GM12878 (cell line): ENCODE results near the gene ADGRG2. TPM values are rescaled to one million over a fixed set of nuclear protein-coding genes. Genes with fewer than 3 reads are reported as not detected.
A peak's percentile ranks its signal among the peaks of the same experiment; 100 is the strongest.

Source experiments
- ATAC-seq: fragments of 200-7000 bp; cut with Tn5 transposase; 3 replicates; pipeline ENCODE4 v1.9.1; 2020; ENCODE audit warnings: mild to moderate bottlenecking, moderate library complexity
- BruUV-seq: library from RNA; stranded (reverse); fragments of 400-500 nt; replicated peaks from 2 replicates; lab custom pipeline; 2021; lab: Mats Ljungman, UMichigan
- CTCF ChIA-PET: fragments of 300-600 bp; sonication (Branson Sonifier 250); formaldehyde crosslinking; extraction: SDS; loops from one replicate; lab custom pipeline; 2021; ENCODE audit warnings: inconsistent platforms; lab: Yijun Ruan, JAX
- POLR2A ChIA-PET: fragments of 350-600 bp; formaldehyde crosslinking; extraction: SDS; loops from one replicate; lab custom pipeline; 2021; ENCODE audit warnings: inconsistent platforms; lab: Charles Lee
- RAD21 ChIA-PET: fragments of 300-600 bp; sonication (Branson Sonifier 250); formaldehyde crosslinking; loops from one replicate; lab custom pipeline; 2023; ENCODE audit warnings: antibody characterized with exemption; ENCODE audit not compliant: unreplicated experiment; lab: Charles Lee
- SMC1A ChIA-PET: fragments of 300-600 bp; sonication (Branson Sonifier 250); formaldehyde crosslinking; loops from one replicate; lab custom pipeline; 2023; ENCODE audit not compliant: unreplicated experiment, uncharacterized antibody; lab: Charles Lee
- DNase-seq: peaks from one replicate; pipeline ENCODE4 v3.0.0-alpha.2; 2011; ENCODE audit warnings: low read depth, low spot score
- FAIRE-seq: peaks from 3 replicates; lab custom pipeline; 2011; peaks lifted over from hg19 to GRCh38; lab: Jason Lieb, UNC
- H2AFZ ChIP-seq: 2 replicates; pipeline ENCODE4 v1.6.0; 2011; ENCODE audit warnings: low read depth, low read length, control low read depth; ENCODE audit not compliant: control insufficient read depth
- H3K27ac ChIP-seq: 2 replicates; pipeline ENCODE4 v1.5.1; 2011; ENCODE audit warnings: control low read depth; ENCODE audit not compliant: control insufficient read depth, insufficient read depth
- H3K27me3 ChIP-seq, 2 experiments: replicated peaks in 1 of 2; 2 replicates each; pipeline versions ENCODE4 v1.6.0 to v1.6.1; 2011; ENCODE audit warnings: low read length in 1 of 2; ENCODE audit not compliant: control insufficient read depth in 2 of 2, insufficient read depth in 2 of 2
- H3K36me3 ChIP-seq, 2 experiments: 2 replicates each; pipeline ENCODE4 v1.5.1; 2011; ENCODE audit warnings: low read length in 1 of 2; ENCODE audit not compliant: control insufficient read depth in 2 of 2, insufficient read depth in 2 of 2
- H3K4me1 ChIP-seq: 2 replicates; pipeline ENCODE4 v1.6.1; 2011; ENCODE audit warnings: mild to moderate bottlenecking, low read length, moderate library complexity, mixed read lengths; ENCODE audit not compliant: control insufficient read depth, insufficient read depth
- H3K4me2 ChIP-seq: 2 replicates; pipeline ENCODE4 v1.6.0; 2011; ENCODE audit warnings: control low read depth; ENCODE audit not compliant: control insufficient read depth, insufficient read depth
- H3K4me3 ChIP-seq: fragments of 200-600 bp; sonication (generic); 2 replicates; pipeline ENCODE4 v1.5.1; 2016
- H3K79me2 ChIP-seq: 2 replicates; pipeline ENCODE4 v1.6.0; 2011; ENCODE audit warnings: low read length; ENCODE audit not compliant: control insufficient read depth, insufficient read depth
- H3K9ac ChIP-seq: 2 replicates; pipeline ENCODE4 v1.8.0; 2011; ENCODE audit warnings: low read length, control low read depth, mixed read lengths; ENCODE audit not compliant: control insufficient read depth, insufficient read depth
- H3K9me3 ChIP-seq: replicated peaks from 3 replicates; pipeline ENCODE4 v1.5.1; 2011; ENCODE audit warnings: mild to moderate bottlenecking, low read length; ENCODE audit not compliant: control insufficient read depth, insufficient read depth
- H4K20me1 ChIP-seq: 2 replicates; pipeline ENCODE4 v1.6.0; 2011; ENCODE audit not compliant: control insufficient read depth, insufficient read depth
- FOXK2 ChIP-seq: fragments of 450-650 bp; IDR thresholded peaks from 2 replicates; pipeline ENCODE4 v1.6.1; 2017; ENCODE audit warnings: mild to moderate bottlenecking, moderate library complexity
- GATAD2B ChIP-seq: fragments of 450-650 bp; conservative IDR thresholded peaks from 2 replicates; pipeline ENCODE4 v1.6.1; 2017; ENCODE audit warnings: low read depth, mild to moderate bottlenecking, moderate library complexity
- HDAC6 ChIP-seq: fragments of 200-600 bp; sonication (generic); IDR thresholded peaks from one replicate; pipeline ENCODE4 v1.8.0; 2017; ENCODE audit warnings: antibody characterized with exemption; ENCODE audit not compliant: unreplicated experiment
- JUNB ChIP-seq: IDR thresholded peaks from 2 replicates; pipeline ENCODE4 v1.6.1; 2016; ENCODE audit warnings: antibody characterized with exemption, mild to moderate bottlenecking
- KAT2A ChIP-seq: conservative IDR thresholded peaks from 2 replicates; pipeline ENCODE4 v1.6.1; 2011; ENCODE audit warnings: low read depth, low read length; ENCODE audit not compliant: control insufficient read depth
- MXI1 ChIP-seq: fragments of 150-350 bp; IDR thresholded peaks from 2 replicates; pipeline ENCODE4 v1.6.1; 2011; ENCODE audit warnings: low read depth, mild to moderate bottlenecking, inconsistent platforms, low read length, improper control_type of control experiment
- MYC ChIP-seq: IDR thresholded peaks from 2 replicates; pipeline ENCODE4 v1.6.1; 2011; ENCODE audit warnings: mild to moderate bottlenecking, low read length, moderate library complexity, inconsistent platforms; ENCODE audit not compliant: insufficient read depth, insufficient replicate concordance, insufficient read length, severe bottlenecking
- PML ChIP-seq: IDR thresholded peaks from 2 replicates; pipeline ENCODE4 v1.6.1; 2012; ENCODE audit warnings: low read length, inconsistent platforms
- RBBP5 ChIP-seq: fragments of 200-600 bp; sonication (generic); conservative IDR thresholded peaks from 2 replicates; pipeline ENCODE4 v1.6.1; 2016
- SKIL ChIP-seq: fragments of 450-650 bp; IDR thresholded peaks from 2 replicates; pipeline ENCODE4 v1.6.1; 2017; ENCODE audit warnings: mild to moderate bottlenecking, low read depth, inconsistent platforms; ENCODE audit not compliant: poor library complexity, severe bottlenecking
- SMAD5 ChIP-seq: IDR thresholded peaks from 2 replicates; pipeline ENCODE4 v1.6.1; 2016; ENCODE audit warnings: antibody characterized with exemption, low read depth
- SP1 ChIP-seq: IDR thresholded peaks from one replicate; pipeline ENCODE4 v1.6.1; 2011; ENCODE audit warnings: low read depth, low read length
- SPI1 ChIP-seq: IDR thresholded peaks from 2 replicates; pipeline ENCODE4 v1.6.1; 2011; ENCODE audit warnings: low read depth, mild to moderate bottlenecking, low read length, moderate library complexity, borderline replicate concordance; ENCODE audit not compliant: insufficient read depth
- SREBF2 ChIP-seq: IDR thresholded peaks from 2 replicates; pipeline ENCODE4 v1.6.1; 2012; ENCODE audit warnings: mild to moderate bottlenecking, low read length
- TBL1XR1 ChIP-seq: IDR thresholded peaks from 2 replicates; pipeline ENCODE4 v1.6.1; 2012; ENCODE audit warnings: low read depth, low read length, improper control_type of control experiment
- ZNF207 ChIP-seq: fragments of 450-650 bp; IDR thresholded peaks from 2 replicates; pipeline ENCODE4 v1.6.1; 2014; ENCODE audit warnings: antibody characterized with exemption, mild to moderate bottlenecking, borderline replicate concordance
- WGBS: methylation state at CpG from one replicate; pipeline ENCODE4 v1.1.6; 2016; ENCODE audit warnings: low lambda C conversion rate; ENCODE audit not compliant: insufficient replicate concordance, insufficient coverage; ENCODE audit errors: missing lambda C conversion rate; 5-methylcytosine and 5-hydroxymethylcytosine counted together
- in situ Hi-C: fragments of 300-500 bp; cut with MboI; formaldehyde crosslinking; loops from 9 replicates; pipeline ENCODE4 v1.14.3; 2018; ENCODE audit warnings: mixed read lengths
- intact Hi-C: fragments of 100-400 bp; cut with micrococcal nuclease; formaldehyde crosslinking; loops from one replicate; pipeline ENCODE4 v1.14.2; 2022; ENCODE audit not compliant: unreplicated experiment
- polyA plus RNA-seq, 11 experiments: library from polyadenylated mRNA; depleted of rRNA in 4 of 11; unstranded in 6 of 11; stranded (reverse) in 5 of 11; fragments of >200 nt; fragmentation: Nextera tagmentation in 4 of 11; fragmentation: Illumina TruSeq in 1 of 11; extraction: Ambion mirVana in 4 of 11; extraction: Trizol in 1 of 11; gene quantifications; 1 replicate in 1 of 11; 2 replicates in 10 of 11; pipeline versions ENCODE4 v1.2.1 to v1.2.3, GENCODE V29; 2011 to 2016; ENCODE audit warnings: inconsistent platforms in 2 of 11, missing spikeins in 2 of 11, low read depth in 1 of 11
- total RNA-seq, 4 experiments: library from RNA; depleted of rRNA in 3 of 4; stranded (reverse); fragments of >200 nt in 3 of 4; fragmentation: Illumina TruSeq in 1 of 4; extraction: Trizol in 1 of 4; gene quantifications; 2 replicates each; pipeline versions ENCODE4 v1.2.1 to v1.2.3, GENCODE V29; 2013 to 2021
- TF ChIP-seq, protein P1 (sequence below): fragments of 450-650 bp; IDR thresholded peaks from 2 replicates; pipeline ENCODE4 v1.6.1; 2017; ENCODE audit warnings: antibody characterized with exemption, mild to moderate bottlenecking, moderate library complexity

Gene ADGRG2
- total and polyA plus RNA-seq, 10 of the 15 experiments (the other 5 are each of a cell fraction or from before 2014, with no cell fraction given): 0.02 to 0.29 (median 0.05) TPM; not detected in 5

DNA sequence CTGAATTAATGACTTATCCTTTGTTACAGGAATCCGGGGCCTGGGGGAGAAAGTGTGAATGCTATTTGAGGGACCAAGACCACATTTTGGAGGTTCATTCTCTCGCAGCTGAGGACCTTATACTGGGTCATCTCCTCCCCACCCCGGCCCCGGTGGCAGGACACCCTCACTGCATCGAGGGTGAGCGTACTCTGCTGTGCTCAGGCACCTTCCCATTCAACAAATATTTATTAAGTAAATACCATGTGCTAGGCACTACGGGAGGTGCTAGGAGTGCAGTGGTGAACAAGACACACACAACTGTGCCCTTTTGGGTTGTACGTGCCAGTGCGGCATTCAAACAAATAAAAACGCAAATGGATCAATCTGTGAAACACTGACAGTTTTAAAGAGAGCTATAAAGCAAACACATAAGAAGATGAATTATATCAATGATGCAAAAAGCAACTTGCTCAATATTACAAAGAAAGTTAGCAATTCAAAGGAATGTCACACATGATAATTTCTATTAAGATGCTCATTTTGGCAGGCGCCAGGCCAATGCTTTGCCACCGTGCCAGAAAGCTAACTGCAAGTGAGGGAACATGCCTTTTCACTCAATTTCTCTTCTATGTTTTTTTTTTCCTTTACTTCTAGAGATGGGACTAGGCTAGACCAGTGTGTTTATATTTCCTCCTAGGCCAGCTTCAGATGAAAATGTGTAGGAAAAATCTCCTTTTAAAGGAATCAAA, 24.6 kb downstream of the ADGRG2 start (continued):
- no peak for TF ChIP-seq SKIL
- TF ChIP-seq SPI1: no peak
- no peak for TF ChIP-seq FOXK2
- no peak for TF ChIP-seq ZNF207
- no peak for TF ChIP-seq GATAD2B

- FAIRE-seq: no peak
- intact Hi-C loops: no loop called here
- RAD21 ChIA-PET: no interaction called here
- CTCF ChIA-PET: no interaction called here
- H2AFZ ChIP-seq: no peak overlapping the region
- TF ChIP-seq SMAD5 (no peak), PML (no peak), JUNB (no peak), KAT2A (no peak), MYC (no peak), TBL1XR1 (no peak), SP1 (no peak), SREBF2 (no peak), HDAC6 (no peak), RBBP5 (no peak), MXI1 (no peak)
- TF ChIP-seq, protein P1, sequence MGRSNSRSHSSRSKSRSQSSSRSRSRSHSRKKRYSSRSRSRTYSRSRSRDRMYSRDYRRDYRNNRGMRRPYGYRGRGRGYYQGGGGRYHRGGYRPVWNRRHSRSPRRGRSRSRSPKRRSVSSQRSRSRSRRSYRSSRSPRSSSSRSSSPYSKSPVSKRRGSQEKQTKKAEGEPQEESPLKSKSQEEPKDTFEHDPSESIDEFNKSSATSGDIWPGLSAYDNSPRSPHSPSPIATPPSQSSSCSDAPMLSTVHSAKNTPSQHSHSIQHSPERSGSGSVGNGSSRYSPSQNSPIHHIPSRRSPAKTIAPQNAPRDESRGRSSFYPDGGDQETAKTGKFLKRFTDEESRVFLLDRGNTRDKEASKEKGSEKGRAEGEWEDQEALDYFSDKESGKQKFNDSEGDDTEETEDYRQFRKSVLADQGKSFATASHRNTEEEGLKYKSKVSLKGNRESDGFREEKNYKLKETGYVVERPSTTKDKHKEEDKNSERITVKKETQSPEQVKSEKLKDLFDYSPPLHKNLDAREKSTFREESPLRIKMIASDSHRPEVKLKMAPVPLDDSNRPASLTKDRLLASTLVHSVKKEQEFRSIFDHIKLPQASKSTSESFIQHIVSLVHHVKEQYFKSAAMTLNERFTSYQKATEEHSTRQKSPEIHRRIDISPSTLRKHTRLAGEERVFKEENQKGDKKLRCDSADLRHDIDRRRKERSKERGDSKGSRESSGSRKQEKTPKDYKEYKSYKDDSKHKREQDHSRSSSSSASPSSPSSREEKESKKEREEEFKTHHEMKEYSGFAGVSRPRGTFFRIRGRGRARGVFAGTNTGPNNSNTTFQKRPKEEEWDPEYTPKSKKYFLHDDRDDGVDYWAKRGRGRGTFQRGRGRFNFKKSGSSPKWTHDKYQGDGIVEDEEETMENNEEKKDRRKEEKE: no peak
- TF ChIP-seq, all 136 proteins: peak for 0
- no peak overlapping the region for H3K27ac ChIP-seq
- no peak overlapping the region for H3K4me3 ChIP-seq
- H3K9me3 ChIP-seq: no peaks in the 10 kb centered on the region; the same call in 2 of the 3 replicates
- ChIA-PET SMC1A (no interaction called here), POLR2A (no interaction called here)
- no peak overlapping the region for H3K9ac ChIP-seq
- in situ Hi-C loops: no loop called here
- DNase-seq (no peak), ATAC-seq (peak; percentile 16; the same call in 1 of the 3 replicates)
- 100% methylated on average over 2 of the region's 2 CpGs for WGBS
- H4K20me1 ChIP-seq: no peaks in the 10 kb centered on the region
- no peaks in the 10 kb centered on the region for H3K4me1 ChIP-seq
- H3K79me2 ChIP-seq: no peaks in the 10 kb centered on the region
- no peaks in the 10 kb centered on the region for H3K27me3 ChIP-seq
- no TSS peak for BruUV-seq
- no peaks in the 10 kb centered on the region for H3K36me3 ChIP-seq
- H3K4me2 ChIP-seq: no peak overlapping the region
Observed at GRCh38 chrX:19096586-19096985, 25.7 kb downstream of the ADGRG2 start.
